ENCODE data around the gene KLF16. TPM values are rescaled to one million over a fixed set of nuclear protein-coding genes. Genes with fewer than 3 reads are reported as not detected.

KLF16 gene
- polyA plus RNA-seq, 3 donors: 0.51 to 23.3 (median 0.67) TPM

DNA sequence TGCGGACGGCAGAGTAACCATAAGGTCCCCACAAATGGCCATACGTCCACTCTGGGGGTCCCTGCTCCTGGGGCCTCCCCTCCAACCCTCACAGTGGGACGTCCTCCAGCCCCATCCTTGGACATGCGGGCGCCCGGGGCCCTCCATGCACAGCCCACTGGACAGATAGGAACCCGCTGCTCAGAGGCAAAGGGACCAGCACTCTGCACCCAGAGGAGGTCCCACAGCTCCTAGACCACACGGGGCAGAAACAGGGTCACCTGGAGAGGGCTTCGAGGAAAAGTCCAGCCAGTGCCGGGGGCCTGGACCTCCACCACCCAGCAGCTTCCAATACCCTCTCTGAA, 26.2 kb downstream of the KLF16 start:
- H3K9ac ChIP-seq (ENCODE audit: insufficient read depth, low read length, poor library complexity, severe bottlenecking): no peak overlapping the region
- H3K4me1 Mint-ChIP-seq: peaks cover 30% of the 10 kb centered on the region
- peaks cover 95% of the 10 kb centered on the region for H3K79me2 ChIP-seq (ENCODE audit: insufficient read depth, low read length)

DNA sequence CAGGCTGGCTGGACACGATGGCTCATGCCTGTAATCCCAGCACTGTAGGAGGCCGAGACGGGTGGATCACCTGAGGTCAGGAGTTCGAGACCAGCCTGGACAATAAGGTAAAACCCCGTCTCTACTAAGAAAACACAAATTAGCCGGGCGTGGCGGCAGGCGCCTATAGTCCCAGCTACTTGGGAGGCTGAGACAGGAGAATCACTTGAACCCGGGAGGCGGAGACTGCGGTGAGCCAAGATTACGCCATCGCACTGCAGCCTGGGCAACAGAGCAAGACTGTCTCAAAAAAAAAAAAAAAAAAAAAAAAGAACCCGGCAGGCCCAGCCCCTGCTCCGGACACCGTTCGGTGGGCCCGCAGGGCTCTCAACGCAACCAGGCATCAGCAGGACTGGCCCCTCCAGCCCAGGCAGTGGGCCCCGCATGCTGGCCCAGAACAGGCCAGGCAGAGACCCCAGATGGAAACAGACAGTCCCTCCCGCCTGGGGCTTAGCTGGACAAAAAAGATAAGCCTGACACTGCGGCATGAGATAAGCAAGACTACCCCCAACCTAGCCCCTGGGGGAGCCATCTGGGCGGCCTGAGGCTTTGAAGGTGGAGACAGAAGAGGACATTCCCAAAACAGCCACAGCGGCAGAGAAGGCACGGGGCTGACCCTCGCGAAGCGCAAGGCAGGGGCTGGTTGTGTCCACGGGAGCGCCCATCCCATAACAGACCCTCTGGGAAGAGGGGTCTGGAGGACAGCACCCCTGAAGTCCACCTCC, 26.7 kb downstream of the KLF16 start:
- Histone ChIP-seq H3K36me3 (replicated peaks in 1 of 2; ENCODE audit: control insufficient read depth in 1 of 2, insufficient read depth in 2 of 2, low read length in 2 of 2) (peaks cover 11 to 23% of the 10 kb centered on the region in 2 donors), H3K79me2 (ENCODE audit: insufficient read depth, low read length) (peaks cover 94% of the 10 kb centered on the region), H3K9me3 (replicated peaks in 1 of 2; ENCODE audit: control insufficient read depth in 1 of 2, insufficient read depth in 1 of 2, low read length in 2 of 2) (no peaks in the 10 kb centered on the region), H3K4me3 (replicated peaks in 1 of 3; ENCODE audit: low read depth in 2 of 3, low read length in 3 of 3) (no peak overlapping the region), H2AFZ (ENCODE audit: insufficient read depth, low read depth, low read length, poor library complexity, severe bottlenecking) (no peak overlapping the region), H3K9ac (ENCODE audit: insufficient read depth, low read length, poor library complexity, severe bottlenecking) (no peak overlapping the region), H3K4me2 (replicated peaks; ENCODE audit: extremely low read depth, low read length, poor library complexity, severe bottlenecking) (no peak overlapping the region), H3K27me3 (ENCODE audit: control insufficient read depth in 2 of 2, insufficient read depth in 2 of 2, low read length in 2 of 2) (no peaks in the 10 kb centered on the region), H4K20me1 (ENCODE audit: insufficient read depth, low read length) (peaks cover 100% of the 10 kb centered on the region), H3K4me1 (ENCODE audit: control insufficient read depth in 1 of 2, insufficient read depth in 2 of 2, low read length in 2 of 2) (peaks cover 13 to 29% of the 10 kb centered on the region in 2 donors), H3K27ac (ENCODE audit: low read depth in 1 of 2, low read length in 2 of 2) (no peak overlapping the region)
- intact Hi-C loops (cut with micrococcal nuclease): no loop called here
- TF ChIP-seq, protein P1, sequence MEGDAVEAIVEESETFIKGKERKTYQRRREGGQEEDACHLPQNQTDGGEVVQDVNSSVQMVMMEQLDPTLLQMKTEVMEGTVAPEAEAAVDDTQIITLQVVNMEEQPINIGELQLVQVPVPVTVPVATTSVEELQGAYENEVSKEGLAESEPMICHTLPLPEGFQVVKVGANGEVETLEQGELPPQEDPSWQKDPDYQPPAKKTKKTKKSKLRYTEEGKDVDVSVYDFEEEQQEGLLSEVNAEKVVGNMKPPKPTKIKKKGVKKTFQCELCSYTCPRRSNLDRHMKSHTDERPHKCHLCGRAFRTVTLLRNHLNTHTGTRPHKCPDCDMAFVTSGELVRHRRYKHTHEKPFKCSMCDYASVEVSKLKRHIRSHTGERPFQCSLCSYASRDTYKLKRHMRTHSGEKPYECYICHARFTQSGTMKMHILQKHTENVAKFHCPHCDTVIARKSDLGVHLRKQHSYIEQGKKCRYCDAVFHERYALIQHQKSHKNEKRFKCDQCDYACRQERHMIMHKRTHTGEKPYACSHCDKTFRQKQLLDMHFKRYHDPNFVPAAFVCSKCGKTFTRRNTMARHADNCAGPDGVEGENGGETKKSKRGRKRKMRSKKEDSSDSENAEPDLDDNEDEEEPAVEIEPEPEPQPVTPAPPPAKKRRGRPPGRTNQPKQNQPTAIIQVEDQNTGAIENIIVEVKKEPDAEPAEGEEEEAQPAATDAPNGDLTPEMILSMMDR (IDR thresholded peaks at IDR 0.05): no peak
- H3K4me1 Mint-ChIP-seq: peaks cover 27% of the 10 kb centered on the region
- WGBS (ENCODE audit: insufficient coverage): 98% methylated on average over 24 of the region's 31 CpGs
- peak overlapping the region in 1 of 7 donors; percentile 40 for H3K27ac Mint-ChIP-seq
- H3K4me3 Mint-ChIP-seq: no peak overlapping the region
- H3K27me3 Mint-ChIP-seq (ENCODE audit: low read depth in 3 of 3): peaks cover 0 to under 1% (median 0%) of the 10 kb centered on the region in 3 donors
- no peak for DNase-seq
- H3K9me3 Mint-ChIP-seq: no peaks in the 10 kb centered on the region
- peaks cover 0 to 41% of the 10 kb centered on the region in 2 donors for H3K36me3 Mint-ChIP-seq

More for the DNA sequence above, 26.2 kb downstream of the KLF16 start:
- Histone ChIP-seq H3K36me3 (replicated peaks in 1 of 2; ENCODE audit: control insufficient read depth in 1 of 2, insufficient read depth in 2 of 2, low read length in 2 of 2) (peaks cover 7 to 19% of the 10 kb centered on the region in 2 donors), H2AFZ (ENCODE audit: insufficient read depth, low read depth, low read length, poor library complexity, severe bottlenecking) (no peak overlapping the region), H3K27ac (ENCODE audit: low read depth in 1 of 2, low read length in 2 of 2) (no peak overlapping the region), H3K27me3 (ENCODE audit: control insufficient read depth in 2 of 2, insufficient read depth in 2 of 2, low read length in 2 of 2) (no peaks in the 10 kb centered on the region), H3K4me1 (ENCODE audit: control insufficient read depth in 1 of 2, insufficient read depth in 2 of 2, low read length in 2 of 2) (peaks cover 13 to 29% of the 10 kb centered on the region in 2 donors), H3K4me3 (replicated peaks in 1 of 3; ENCODE audit: low read depth in 2 of 3, low read length in 3 of 3) (no peak overlapping the region), H4K20me1 (ENCODE audit: insufficient read depth, low read length) (peaks cover 100% of the 10 kb centered on the region), H3K4me2 (replicated peaks; ENCODE audit: extremely low read depth, low read length, poor library complexity, severe bottlenecking) (no peak overlapping the region), H3K9me3 (replicated peaks in 1 of 2; ENCODE audit: control insufficient read depth in 1 of 2, insufficient read depth in 1 of 2, low read length in 2 of 2) (no peaks in the 10 kb centered on the region)
- Mint-ChIP-seq H3K9me3 (no peaks in the 10 kb centered on the region), H3K27me3 (ENCODE audit: low read depth in 3 of 3) (no peaks in the 10 kb centered on the region), H3K36me3 (peaks cover under 1 to 37% of the 10 kb centered on the region in 2 donors), H3K4me3 (no peak overlapping the region), H3K27ac (peak overlapping the region in 1 of 7 donors; percentile 40)
- 83% methylated on average over 7 of the region's 11 CpGs for WGBS (ENCODE audit: insufficient coverage)
- DNase-seq: no peak
- intact Hi-C loops (cut with micrococcal nuclease): no loop called here
- TF ChIP-seq, protein P1 (IDR thresholded peaks at IDR 0.05): no peak
